ENCODE data around the gene RAD51B.

RAD51B gene

DNA sequence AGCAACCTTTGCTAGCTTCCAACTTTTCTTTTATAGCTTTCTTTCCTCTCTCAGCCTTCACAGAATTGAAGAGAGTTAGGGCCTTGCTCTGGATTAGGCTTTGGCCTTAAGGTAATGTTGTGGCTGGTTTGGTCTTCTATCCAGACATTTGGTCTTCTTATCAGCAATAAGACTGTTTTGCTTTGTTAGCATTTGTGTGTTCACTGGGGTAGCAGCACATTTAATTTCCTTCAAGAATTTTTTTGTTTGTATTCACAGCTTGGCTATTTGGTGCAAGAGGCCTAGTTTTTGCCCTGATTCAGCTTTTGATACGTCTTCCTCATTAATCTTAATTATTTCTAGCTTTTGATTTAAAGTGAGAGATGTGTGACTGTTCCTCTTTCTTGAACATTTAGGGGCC lies 130.8 kb downstream of the RAD51B start:
- Histone ChIP-seq H3K9me3 (replicated peaks; ENCODE audit: insufficient read depth, low read length) (no peaks in the 10 kb centered on the region), H4K20me1 (ENCODE audit: insufficient read depth, low read length) (no peaks in the 10 kb centered on the region), H3K27me3 (replicated peaks; ENCODE audit: insufficient read depth, low read length) (no peaks in the 10 kb centered on the region), H3K4me3 (ENCODE audit: low read length) (no peak overlapping the region), H3K9me2 (replicated peaks; ENCODE audit: insufficient read depth, low read length) (no peaks in the 10 kb centered on the region), H3K9ac (ENCODE audit: low read length) (no peak overlapping the region), H3K4me2 (ENCODE audit: low read depth, low read length) (no peak overlapping the region), H2AFZ (ENCODE audit: low read length) (no peak overlapping the region), H3K27ac (ENCODE audit: low read length) (no peak overlapping the region), H3F3A (ENCODE audit: insufficient read depth, low read length) (no peaks in the 10 kb centered on the region), H3K79me2 (ENCODE audit: low read length) (no peaks in the 10 kb centered on the region), H3K4me1 (ENCODE audit: low read length) (no peaks in the 10 kb centered on the region), H3K36me3 (replicated peaks; ENCODE audit: insufficient read depth, low read length) (no peaks in the 10 kb centered on the region)
- DNase-seq: no peak
- TF ChIP-seq, protein P1, sequence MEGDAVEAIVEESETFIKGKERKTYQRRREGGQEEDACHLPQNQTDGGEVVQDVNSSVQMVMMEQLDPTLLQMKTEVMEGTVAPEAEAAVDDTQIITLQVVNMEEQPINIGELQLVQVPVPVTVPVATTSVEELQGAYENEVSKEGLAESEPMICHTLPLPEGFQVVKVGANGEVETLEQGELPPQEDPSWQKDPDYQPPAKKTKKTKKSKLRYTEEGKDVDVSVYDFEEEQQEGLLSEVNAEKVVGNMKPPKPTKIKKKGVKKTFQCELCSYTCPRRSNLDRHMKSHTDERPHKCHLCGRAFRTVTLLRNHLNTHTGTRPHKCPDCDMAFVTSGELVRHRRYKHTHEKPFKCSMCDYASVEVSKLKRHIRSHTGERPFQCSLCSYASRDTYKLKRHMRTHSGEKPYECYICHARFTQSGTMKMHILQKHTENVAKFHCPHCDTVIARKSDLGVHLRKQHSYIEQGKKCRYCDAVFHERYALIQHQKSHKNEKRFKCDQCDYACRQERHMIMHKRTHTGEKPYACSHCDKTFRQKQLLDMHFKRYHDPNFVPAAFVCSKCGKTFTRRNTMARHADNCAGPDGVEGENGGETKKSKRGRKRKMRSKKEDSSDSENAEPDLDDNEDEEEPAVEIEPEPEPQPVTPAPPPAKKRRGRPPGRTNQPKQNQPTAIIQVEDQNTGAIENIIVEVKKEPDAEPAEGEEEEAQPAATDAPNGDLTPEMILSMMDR (IDR thresholded peaks at IDR 0.05; ENCODE audit: low read length): no peak
- TF ChIP-seq EZH2phosphoT487 (IDR thresholded peaks at IDR 0.05; ENCODE audit: low read length): no peak
- TF ChIP-seq EZH2 (optimal IDR thresholded peaks at IDR 0.05; ENCODE audit: low read depth, low read length): no peak

DNA sequence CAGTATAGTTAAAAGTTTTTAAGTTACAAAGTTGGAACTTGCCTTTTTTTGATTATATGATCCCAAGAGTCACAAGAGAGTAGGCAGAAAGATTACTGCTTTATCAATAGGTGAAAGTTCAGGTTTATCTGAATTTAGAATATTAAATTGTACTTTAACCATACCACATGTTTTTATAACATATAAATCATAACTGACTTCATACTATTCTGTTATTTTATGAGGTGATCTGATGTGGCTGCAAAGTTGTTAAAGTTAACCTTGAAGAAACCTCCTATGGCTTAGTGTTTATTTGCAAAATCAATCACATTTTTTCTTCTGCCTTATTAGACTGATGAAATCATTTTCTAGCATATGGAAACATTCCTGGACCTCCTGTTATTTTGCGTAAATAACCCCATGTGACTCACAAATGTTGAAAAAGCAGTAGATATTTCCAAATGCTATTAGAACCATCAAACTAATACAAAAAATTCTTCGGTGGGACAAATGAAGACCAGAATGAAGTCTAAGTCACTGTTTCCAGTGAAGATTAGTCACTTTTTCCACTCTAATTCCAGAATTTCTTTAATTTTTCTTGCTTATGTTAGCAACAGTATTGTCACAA lies 132.1 kb downstream of the RAD51B start:
- H3K4me2 ChIP-seq (ENCODE audit: low read depth, low read length): no peak overlapping the region
- H3K79me2 ChIP-seq (ENCODE audit: low read length): no peaks in the 10 kb centered on the region
- no peaks in the 10 kb centered on the region for H3K36me3 ChIP-seq (replicated peaks; ENCODE audit: insufficient read depth, low read length)
- no peak for TF ChIP-seq EZH2 (optimal IDR thresholded peaks at IDR 0.05; ENCODE audit: low read depth, low read length)
- no peak for TF ChIP-seq EZH2phosphoT487 (IDR thresholded peaks at IDR 0.05; ENCODE audit: low read length)
- TF ChIP-seq, protein P1 (IDR thresholded peaks at IDR 0.05; ENCODE audit: low read length): no peak
- H3K9me2 ChIP-seq (replicated peaks; ENCODE audit: insufficient read depth, low read length): no peaks in the 10 kb centered on the region
- DNase-seq: no peak
- H3K4me1 ChIP-seq (ENCODE audit: low read length): no peaks in the 10 kb centered on the region
- H4K20me1 ChIP-seq (ENCODE audit: insufficient read depth, low read length): no peaks in the 10 kb centered on the region
- no peaks in the 10 kb centered on the region for H3F3A ChIP-seq (ENCODE audit: insufficient read depth, low read length)
- no peaks in the 10 kb centered on the region for H3K27me3 ChIP-seq (replicated peaks; ENCODE audit: insufficient read depth, low read length)
- no peak overlapping the region for H3K9ac ChIP-seq (ENCODE audit: low read length)
- no peak overlapping the region for H3K27ac ChIP-seq (ENCODE audit: low read length)
- no peak overlapping the region for H3K4me3 ChIP-seq (ENCODE audit: low read length)
- H2AFZ ChIP-seq (ENCODE audit: low read length): no peak overlapping the region
- no peaks in the 10 kb centered on the region for H3K9me3 ChIP-seq (replicated peaks; ENCODE audit: insufficient read depth, low read length)

DNA sequence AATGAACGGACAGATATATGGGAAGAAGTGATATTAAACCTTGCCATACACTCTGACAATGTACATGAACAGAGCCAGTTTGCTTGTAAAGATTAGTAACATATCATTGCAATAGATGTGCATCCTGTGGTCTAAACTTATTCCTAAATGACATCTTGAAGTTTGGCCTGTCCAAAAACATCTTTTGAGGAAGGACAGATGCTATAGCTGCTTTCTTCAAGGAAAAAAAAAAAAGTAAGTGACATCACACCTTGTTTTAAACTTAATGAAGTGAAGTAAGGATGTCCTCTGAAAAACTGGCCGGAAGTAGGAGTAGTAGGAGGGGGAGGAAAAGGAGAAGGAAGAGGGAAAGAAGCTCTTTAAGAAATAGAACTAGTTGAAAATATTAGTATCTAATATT lies 132.8 kb downstream of the RAD51B start:
- Histone ChIP-seq H3K27me3 (replicated peaks; ENCODE audit: insufficient read depth, low read length) (no peaks in the 10 kb centered on the region), H2AFZ (ENCODE audit: low read length) (no peak overlapping the region), H3K4me2 (ENCODE audit: low read depth, low read length) (no peak overlapping the region), H3K9me2 (replicated peaks; ENCODE audit: insufficient read depth, low read length) (no peaks in the 10 kb centered on the region), H3F3A (ENCODE audit: insufficient read depth, low read length) (no peaks in the 10 kb centered on the region), H3K36me3 (replicated peaks; ENCODE audit: insufficient read depth, low read length) (no peaks in the 10 kb centered on the region), H4K20me1 (ENCODE audit: insufficient read depth, low read length) (no peaks in the 10 kb centered on the region), H3K27ac (ENCODE audit: low read length) (no peak overlapping the region), H3K4me1 (ENCODE audit: low read length) (no peaks in the 10 kb centered on the region), H3K4me3 (ENCODE audit: low read length) (no peak overlapping the region), H3K9ac (ENCODE audit: low read length) (no peak overlapping the region), H3K9me3 (replicated peaks; ENCODE audit: insufficient read depth, low read length) (no peaks in the 10 kb centered on the region), H3K79me2 (ENCODE audit: low read length) (no peaks in the 10 kb centered on the region)
- no peak for DNase-seq
- TF ChIP-seq EZH2 (optimal IDR thresholded peaks at IDR 0.05; ENCODE audit: low read depth, low read length) (no peak), EZH2phosphoT487 (IDR thresholded peaks at IDR 0.05; ENCODE audit: low read length) (no peak)
- TF ChIP-seq, protein P1 (IDR thresholded peaks at IDR 0.05; ENCODE audit: low read length): no peak
